PC-9 (cell line): ENCODE measurements around the gene TMEM164.

Source experiments
- EZH2 ChIP-seq: fragments of 200-600 bp; sonication (generic); IDR thresholded peaks from 2 replicates; pipeline ENCODE4 v1.8.0; 2017; ENCODE audit warnings: antibody characterized with exemption, low read depth
- TF ChIP-seq, protein P1 (sequence below): fragments of 200-600 bp; sonication (generic); conservative IDR thresholded peaks from 2 replicates; pipeline ENCODE4 v1.6.1; 2017; ENCODE audit warnings: mixed run types, antibody characterized with exemption, mild to moderate bottlenecking, moderate library complexity

DNA sequence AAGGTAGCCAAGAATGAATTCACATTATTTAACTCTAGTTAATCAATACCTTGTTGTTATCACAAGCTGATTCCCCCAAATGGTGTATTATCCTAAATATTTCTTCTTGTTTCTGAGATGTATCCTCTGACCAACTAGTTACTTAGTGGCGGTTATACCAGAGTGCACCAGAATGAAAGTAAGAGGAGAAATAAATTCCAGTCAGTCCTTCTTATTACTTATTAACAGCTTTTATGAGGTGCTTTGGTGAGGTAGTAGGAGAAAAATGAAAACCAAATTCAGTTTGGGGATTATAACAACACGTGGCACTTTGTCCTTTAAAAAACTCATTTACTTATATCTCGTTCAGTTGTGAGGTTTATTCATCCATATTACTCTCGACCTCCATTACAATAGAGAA, 213.1 kb downstream of the TMEM164 start:
- TF ChIP-seq EZH2, result no peak
- TF ChIP-seq, protein P1, sequence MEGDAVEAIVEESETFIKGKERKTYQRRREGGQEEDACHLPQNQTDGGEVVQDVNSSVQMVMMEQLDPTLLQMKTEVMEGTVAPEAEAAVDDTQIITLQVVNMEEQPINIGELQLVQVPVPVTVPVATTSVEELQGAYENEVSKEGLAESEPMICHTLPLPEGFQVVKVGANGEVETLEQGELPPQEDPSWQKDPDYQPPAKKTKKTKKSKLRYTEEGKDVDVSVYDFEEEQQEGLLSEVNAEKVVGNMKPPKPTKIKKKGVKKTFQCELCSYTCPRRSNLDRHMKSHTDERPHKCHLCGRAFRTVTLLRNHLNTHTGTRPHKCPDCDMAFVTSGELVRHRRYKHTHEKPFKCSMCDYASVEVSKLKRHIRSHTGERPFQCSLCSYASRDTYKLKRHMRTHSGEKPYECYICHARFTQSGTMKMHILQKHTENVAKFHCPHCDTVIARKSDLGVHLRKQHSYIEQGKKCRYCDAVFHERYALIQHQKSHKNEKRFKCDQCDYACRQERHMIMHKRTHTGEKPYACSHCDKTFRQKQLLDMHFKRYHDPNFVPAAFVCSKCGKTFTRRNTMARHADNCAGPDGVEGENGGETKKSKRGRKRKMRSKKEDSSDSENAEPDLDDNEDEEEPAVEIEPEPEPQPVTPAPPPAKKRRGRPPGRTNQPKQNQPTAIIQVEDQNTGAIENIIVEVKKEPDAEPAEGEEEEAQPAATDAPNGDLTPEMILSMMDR, result no peak
